Kidney tubule cell (primary cell): ENCODE results near the gene TXNL1.
"Not testable (repeated sequence)": the region's sequence is repeated elsewhere in the genome, so short reads cannot be mapped to it uniquely, and the experiment has no call there.

Experiments
- DNase-seq: peaks from one replicate; pipeline ENCODE4 v3.0.0-alpha.2; 2018; ENCODE audit warnings: low spot score

The TXNL1 gene

GRCh38 chr18:56643381-56643780 is 5.0 kb upstream of the TXNL1 start:
- no peak for DNase-seq

DNA sequence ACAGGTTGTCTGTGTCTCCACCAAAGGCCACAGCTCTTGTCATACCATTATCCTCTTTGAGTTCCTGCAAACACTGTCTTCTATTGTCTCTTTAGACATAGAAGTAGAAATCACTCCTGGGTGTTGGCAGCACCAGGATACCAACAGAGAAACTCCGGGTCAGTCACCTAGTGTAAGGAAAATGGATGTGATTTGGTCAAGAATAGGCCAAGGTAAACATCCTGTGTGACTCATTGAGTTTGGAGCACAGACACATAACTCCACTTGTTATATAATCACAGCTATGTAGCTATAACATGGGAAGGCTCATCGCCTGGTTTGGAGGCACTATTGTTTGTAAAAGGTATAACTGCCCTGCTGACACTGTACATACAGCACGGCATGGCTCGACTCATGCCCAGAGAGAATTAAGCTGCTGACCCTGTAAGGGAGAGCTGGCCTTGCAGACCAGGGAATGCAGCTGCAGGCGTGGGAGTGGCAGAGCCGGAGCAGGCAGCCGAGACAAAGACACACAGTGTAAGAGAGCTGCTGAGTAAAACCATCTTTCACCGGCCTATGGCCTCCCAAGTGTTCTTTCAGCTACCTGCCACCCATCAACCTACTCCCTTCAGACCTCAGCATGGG is 3.4 kb upstream of the TXNL1 start:
- DNase-seq = peak; percentile 35

DNA sequence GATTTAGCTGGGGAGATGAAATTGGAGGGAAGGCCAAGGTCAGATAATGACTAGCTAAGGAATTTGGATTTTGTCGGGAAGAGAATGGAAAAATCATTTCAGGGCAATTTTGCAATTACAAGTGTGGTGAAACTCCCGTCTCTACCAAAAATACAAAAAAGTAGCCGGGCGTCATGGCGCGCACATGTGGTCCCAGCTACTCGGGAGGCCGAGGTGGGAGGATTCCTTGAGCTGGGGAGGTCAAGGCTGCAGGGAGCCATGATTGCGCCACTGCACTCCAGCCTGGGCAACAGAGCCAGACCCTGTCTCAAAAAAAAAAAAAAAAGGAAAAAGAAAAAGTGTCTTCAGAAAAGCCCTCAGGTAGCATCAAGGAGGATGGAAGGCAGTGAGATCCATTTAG is 1.2 kb upstream of the TXNL1 start:
- no peak for DNase-seq

DNA sequence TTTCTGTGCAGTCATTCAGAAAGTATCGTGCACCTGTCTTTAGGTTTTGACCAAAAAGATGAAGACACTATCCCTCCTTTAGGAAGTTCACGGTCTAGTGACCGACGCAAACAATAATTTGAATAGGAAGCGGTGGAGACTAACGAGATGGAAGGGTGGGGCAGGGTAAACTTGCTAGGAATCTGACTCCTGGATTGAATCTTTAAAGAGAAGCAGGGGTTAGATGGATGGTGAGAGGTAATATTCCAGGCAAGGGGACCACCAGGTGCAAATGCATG is 651 bp upstream of the TXNL1 start:
- no peak for DNase-seq

DNA sequence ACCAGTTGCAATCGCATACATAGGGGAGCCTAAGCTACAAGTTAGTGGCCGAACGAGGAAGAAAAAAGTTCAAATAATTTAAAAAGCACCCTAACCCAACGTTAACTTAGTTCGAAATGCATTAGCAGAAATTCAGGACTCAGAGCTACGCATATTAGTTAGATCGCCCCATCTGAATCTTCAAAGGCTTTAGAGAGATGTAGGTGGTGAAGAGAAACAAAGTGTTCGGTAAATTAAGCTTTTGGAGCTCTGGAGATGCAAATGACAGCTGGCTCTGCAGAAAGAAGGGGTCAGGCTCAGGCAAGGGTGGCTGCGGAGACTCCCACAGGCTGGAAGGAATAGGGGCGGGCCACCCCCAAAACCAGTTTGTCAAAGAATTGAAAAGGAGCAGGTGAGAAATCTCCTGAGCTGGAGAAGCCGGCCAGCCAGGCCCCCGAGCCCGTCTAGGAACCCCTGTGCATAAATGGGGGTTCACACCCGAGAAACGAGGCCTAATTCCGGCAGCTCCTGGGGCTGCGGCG is 621 bp downstream of the TXNL1 start:
- DNase-seq = no peak

DNA sequence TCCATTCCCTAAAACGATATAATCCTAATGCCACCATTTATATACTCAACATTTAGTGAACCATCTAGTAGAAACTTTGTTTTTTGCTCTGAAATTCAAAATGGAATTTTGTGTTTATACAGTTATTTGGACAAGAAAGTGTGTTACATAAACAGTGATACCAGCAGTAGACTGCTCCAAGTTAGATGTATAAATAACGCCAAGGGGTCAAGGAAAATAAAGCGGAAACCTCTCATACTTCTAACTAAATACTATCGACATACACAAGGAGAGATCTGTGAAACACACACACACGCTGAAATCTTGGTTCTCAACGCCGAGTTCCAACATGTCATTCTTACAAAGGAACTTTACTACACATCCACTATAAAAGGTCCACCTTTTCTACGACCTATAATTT is 1.2 kb downstream of the TXNL1 start:
- DNase-seq = peak; percentile 21

GRCh38 chr18:56635007-56635406 is 3.4 kb downstream of the TXNL1 start:
- no peak for DNase-seq

GRCh38 chr18:56632070-56633022 is 6.0 kb downstream of the TXNL1 start:
- DNase-seq = no peak

- no peak for DNase-seq
These were observed 10.4 kb downstream of the TXNL1 start for GRCh38 chr18:56627991-56628390.

DNA sequence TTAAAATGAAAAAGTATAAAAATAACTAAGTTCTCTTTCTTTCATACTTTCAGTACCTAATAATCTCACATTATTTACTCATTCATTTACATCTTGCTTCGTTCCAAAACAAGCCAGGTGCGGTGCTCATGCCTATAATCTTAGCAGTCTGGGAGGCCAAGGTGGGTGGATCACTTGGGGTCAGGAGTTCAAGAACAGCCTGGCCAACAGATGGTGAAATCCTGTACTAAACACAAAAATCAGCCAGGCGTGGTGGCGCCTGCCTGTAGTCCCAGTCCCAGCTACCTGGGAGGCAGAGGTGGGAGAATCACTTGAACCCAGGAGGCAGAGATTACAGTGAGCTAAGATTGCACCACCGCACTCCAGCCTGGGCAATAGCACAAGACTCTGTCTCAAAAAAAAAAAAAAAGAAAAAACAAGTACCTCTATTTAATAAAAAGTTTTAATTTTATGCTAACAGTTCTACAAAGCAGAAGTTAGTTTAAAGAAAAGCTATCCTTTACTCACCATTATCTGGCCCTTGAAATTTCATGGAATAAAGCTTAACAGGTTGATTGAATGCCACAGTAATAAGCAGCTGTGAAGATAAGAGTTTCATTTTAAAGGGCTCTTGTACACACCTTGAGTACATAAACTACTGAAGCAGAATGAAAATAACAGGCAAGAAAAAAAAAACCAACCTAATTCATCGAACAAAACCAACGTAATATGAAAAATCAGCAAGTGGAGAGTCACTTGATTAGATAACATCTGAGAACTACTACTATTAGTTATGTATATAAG is 22.5 kb downstream of the TXNL1 start:
- peak; percentile 22 for DNase-seq

DNA sequence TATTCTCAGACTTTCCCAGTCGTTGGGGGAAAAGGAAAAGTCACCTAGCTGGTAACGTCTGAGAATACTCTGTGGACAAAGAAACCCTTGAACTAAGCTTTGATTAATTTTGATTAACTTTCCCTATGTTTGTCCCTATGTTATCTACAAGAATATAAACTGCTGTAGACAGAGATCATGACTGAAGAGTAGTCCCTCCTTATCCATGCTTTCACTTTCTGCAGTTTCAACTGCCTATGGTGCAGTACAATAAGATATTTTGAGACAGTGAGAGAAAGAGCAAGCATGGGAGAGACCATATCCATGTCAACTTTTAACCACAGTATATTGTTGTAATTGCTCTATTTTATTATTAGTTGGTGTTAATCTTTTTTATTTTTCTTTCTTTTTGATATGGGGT is 31.8 kb downstream of the TXNL1 start:
- DNase-seq = no peak

DNA sequence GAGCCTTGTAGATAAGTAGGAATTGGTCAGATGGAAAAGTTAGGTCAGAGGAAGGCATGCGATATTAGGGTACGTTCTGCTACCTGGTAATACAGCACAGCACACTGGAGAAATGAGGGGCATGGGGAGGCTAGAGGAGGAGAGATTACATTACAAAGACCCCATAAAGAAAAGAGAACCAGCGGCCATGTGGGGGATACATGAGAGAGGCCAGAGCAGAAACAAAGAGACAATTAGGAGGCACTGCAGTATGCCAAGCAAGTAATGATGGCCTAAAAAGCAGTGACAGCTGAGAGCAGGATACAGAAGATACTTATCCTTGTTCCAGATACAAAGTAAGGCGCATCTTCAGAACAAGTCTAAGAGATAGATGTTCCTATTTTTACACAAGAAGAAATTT is 40.0 kb downstream of the TXNL1 start:
- no peak for DNase-seq

GRCh38 chr18:56593906-56594305 is 44.5 kb downstream of the TXNL1 start:
- peak; percentile 34 for DNase-seq

DNA sequence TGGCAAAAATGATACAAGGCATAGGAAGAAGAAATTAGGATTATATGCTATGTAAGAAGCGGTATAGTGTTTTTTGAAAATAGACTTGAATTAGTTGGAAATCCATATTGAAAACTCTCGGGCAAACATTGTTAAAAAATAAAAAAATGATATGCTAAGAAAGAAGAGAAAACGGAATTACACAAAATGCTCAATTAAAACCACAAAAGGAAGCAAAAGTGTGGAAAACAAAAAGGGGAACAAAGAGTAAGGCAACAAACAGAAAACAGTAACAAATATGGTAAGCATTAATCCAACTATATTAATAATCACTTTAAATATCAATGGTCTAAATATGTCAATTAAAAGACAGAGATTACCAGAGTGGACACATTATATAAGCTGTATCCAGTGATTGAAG is 58.4 kb downstream of the TXNL1 start:
- DNase-seq = no peak

DNA sequence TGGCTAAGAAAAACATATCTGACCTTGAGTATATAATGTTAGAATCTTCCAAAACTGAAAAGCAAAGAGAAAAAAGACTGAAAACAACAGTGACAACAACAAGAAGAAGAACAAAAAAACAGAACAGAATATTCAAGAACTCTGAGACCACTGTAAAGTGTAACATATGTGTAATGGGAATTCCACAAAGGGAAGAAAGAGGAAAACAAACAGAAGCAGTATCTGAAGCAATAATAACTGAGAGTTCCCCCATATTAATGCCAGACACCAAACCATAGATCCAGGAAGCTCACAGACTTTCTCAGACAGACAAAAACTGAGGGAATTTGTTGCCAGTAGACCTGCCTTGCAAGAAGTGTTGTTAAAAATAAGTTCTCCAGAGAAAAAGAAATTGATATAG is 58.9 kb downstream of the TXNL1 start:
- DNase-seq = no peak

DNA sequence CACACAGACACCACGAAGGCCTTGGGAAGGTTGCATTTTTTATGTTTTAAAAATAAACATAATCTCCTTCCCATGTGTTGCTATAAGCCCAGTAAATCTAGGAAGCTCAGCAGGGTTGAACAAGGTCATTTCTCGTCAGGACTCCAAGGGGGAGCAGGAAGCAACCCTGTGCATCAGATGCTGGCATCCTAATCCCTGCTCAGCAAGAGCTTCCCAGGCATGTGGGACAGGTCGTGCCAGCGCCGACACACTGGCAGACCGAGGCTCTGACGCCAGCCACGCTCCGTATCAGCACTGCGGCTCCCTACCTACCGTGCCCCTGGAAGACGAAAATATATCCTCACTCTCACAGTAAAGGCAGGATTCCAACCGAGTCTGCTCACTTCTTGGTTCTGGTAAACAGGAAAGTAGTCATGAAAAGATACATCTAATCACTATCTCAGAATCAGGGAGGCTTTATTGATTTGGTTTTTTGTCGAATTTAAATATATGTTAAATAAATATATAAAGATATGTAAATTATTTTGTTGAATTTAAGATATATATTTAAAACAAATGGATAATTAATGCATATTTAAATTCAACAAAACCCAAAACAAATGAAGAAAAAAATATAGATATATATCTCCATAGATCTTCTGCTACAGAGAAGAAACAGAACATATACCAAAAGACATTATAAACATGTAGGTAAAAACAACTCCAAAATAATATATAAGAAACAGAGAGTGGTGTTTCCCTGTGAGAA is 61.4 kb downstream of the TXNL1 start:
- no peak for DNase-seq

GRCh38 chr18:56575819-56576663 is 62.4 kb downstream of the TXNL1 start:
- DNase-seq = peak; percentile 52

- no peak for DNase-seq
These were observed 63.5 kb downstream of the TXNL1 start for GRCh38 chr18:56574861-56575260.

- not testable (repeated sequence) for DNase-seq
These were observed 66.1 kb downstream of the TXNL1 start for GRCh38 chr18:56572267-56572666.

DNA sequence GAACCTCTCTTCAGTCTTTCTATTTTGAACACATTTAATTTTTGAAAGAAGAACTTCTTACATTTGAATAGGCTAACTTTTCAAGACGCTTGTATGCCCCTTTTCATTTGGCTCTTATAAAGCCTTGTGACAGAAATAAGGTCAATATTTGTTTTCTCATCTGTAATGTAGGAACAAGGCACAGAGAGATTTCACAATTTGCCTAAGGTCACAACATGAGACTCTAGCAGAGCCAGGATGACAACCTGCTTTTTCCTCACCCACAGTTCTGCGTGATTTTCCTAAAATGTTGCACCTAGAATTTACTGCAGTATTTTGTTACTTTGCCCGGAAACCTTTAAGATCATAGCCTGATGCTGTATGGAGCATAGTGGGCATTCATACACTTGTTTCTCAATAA is 67.4 kb downstream of the TXNL1 start:
- DNase-seq = no peak

GRCh38 chr18:56569416-56569815 is 69.0 kb downstream of the TXNL1 start:
- DNase-seq = no peak
